NCI-H2107 treated with DMSO at 0.1 percent for 48 hours (cell line): ENCODE measurements around the gene SCNN1A.
A peak's percentile ranks its signal among the peaks of the same experiment; 100 is the strongest.

ENCODE experiments used
- DNase-seq: peaks from one replicate; lab custom pipeline; 2025; ENCODE audit not compliant: unreplicated experiment; lab: John Stamatoyannopoulos, UW

The SCNN1A gene

GRCh38 chr12:6375269-6376078, at the start of gene SCNN1A:
SCNN1A (minus strand) TSS chr12:6375563; CDS start chr12:6374783, 780 bp downstream.
- DNase-seq = peak; percentile 88

- no peak for DNase-seq
Observed at GRCh38 chr12:6424866-6425265, 49.5 kb upstream of the SCNN1A start.

- no peak for DNase-seq
Observed at GRCh38 chr12:6424008-6424347, 48.6 kb upstream of the SCNN1A start.

- DNase-seq = peak; percentile 89
Observed at GRCh38 chr12:6423267-6424007, 48.1 kb upstream of the SCNN1A start.

DNA sequence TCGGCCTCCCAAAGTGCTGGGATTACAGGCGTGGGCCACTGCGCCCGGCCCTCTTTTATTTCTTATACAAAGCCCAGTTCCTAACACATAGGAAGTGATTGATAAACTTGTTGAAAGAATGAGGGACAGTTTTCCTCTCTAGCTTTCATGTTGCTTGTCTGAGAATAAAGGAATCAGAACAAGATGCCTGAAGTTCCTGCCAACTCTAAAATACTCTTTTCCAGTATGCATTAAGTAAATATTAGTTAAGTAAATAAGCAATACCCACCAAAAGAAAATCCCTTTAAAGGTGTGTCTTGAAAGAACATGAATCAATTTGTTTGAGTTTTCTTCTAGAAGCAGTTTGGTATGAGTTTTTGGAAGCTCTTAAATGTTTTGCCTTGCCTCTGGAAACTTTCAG, 45.0 kb upstream of the SCNN1A start:
- no peak for DNase-seq

DNA sequence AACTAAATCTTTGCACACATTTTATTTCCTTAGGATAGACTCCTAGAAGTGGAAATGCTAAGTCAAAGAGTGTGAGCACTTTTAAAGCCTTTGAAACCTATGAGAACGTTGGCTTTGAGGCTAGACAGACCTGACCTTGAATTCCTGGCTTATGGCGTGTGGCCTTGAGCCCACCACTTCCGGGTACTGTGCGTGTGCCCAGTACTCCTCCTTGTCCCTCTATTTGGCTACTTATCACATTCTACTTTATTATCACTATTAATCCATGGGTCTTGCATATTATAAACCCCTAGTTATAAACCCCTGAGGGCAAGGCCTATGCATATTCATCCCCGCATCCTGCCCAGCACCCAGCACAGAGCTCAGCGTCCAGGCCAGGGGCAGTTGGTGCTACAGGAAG, 43.4 kb upstream of the SCNN1A start:
- DNase-seq = no peak

DNA sequence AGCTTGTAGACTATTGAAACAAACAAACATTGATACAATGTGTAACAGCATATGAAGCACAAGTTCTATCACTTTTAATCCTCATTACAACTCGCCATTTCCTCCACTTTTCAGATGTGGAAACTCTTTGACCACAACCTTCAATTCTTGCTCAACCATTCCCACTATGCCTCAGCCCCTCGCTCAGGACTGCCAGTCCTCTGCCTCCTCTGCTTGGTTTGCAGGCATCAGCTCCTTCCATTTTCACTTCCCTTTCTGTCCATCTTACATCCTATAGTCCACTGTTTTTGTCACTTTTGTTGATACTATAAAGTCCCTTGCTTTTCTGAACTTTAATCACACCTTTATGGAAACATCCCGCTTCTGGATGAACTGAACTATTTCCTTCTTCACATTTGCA, 41.2 kb upstream of the SCNN1A start:
- DNase-seq = no peak

GRCh38 chr12:6407236-6407954, 32.0 kb upstream of the SCNN1A start:
- no peak for DNase-seq

DNA sequence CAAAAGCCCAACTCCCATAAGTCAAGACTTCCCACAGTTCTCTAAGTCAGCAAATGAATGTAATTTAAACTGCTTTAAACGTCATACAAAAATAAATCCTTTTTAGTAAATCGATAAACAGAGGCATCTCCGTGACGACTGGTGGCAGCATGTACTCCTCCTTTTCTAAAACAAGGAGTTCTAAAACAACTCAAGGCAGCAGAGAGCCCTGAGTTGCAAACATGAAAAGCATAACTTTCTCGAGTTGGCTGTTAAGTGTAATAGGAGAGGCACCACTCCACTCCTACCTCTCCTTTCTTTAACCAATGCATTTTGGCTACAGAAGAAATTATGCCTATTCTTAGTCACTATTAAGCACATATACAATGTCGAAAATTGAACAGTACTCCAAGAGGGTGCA, 30.6 kb upstream of the SCNN1A start:
- no peak for DNase-seq

GRCh38 chr12:6404390-6404789, 29.0 kb upstream of the SCNN1A start:
- DNase-seq = no peak

GRCh38 chr12:6399884-6400644, 24.7 kb upstream of the SCNN1A start:
- DNase-seq = no peak

- no peak for DNase-seq
Observed at GRCh38 chr12:6396031-6396430, 20.7 kb upstream of the SCNN1A start.

- no peak for DNase-seq
Observed at GRCh38 chr12:6394398-6394797, 19.0 kb upstream of the SCNN1A start.

- no peak for DNase-seq
Observed at GRCh38 chr12:6393109-6393508, 17.7 kb upstream of the SCNN1A start.

- DNase-seq = no peak
Observed at GRCh38 chr12:6392504-6392903, 17.1 kb upstream of the SCNN1A start.

GRCh38 chr12:6391013-6391412, 15.7 kb upstream of the SCNN1A start:
- no peak for DNase-seq

GRCh38 chr12:6390084-6390799, 14.9 kb upstream of the SCNN1A start:
- no peak for DNase-seq

DNA sequence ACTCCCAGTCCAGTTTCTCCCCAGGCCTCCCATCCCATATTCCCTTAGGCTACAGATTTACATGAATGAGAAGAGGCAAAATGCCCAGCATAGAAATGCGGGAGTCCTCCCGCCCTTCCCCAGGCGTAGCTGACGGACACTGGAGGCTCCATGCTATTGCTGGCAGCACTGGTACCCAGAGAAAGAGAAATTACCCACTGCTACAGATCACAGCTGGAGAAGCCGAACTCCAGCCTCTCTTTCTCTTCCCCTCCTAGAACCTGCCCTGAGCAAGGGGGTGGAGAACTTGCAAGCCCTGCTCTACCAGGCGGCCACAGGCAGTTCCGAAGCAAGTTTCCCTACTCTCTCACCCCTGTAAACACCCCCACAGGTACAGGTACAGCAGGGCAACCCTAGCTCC, 12.2 kb upstream of the SCNN1A start:
- no peak for DNase-seq

GRCh38 chr12:6386491-6386890, 11.1 kb upstream of the SCNN1A start:
- DNase-seq = no peak

GRCh38 chr12:6386038-6386437, 10.7 kb upstream of the SCNN1A start:
- no peak for DNase-seq
